GM12801 (cell line): ENCODE results near the gene CDC42EP3.

Experiments
- CTCF ChIP-seq: IDR thresholded peaks from one replicate; pipeline ENCODE4 v1.5.1; 2011; ENCODE audit warnings: control low read depth; ENCODE audit not compliant: insufficient read length; ENCODE audit errors: extremely low read depth

CDC42EP3 gene

GRCh38 chr2:37709111-37709510 lies 37.7 kb upstream of the CDC42EP3 start:
- TF ChIP-seq CTCF, result no peak

- no peak for TF ChIP-seq CTCF
Measured at GRCh38 chr2:37708146-37708545, 36.7 kb upstream of the CDC42EP3 start.

- TF ChIP-seq CTCF, result no peak
Measured at GRCh38 chr2:37707393-37707792, 36.0 kb upstream of the CDC42EP3 start.

GRCh38 chr2:37706334-37707183 lies 35.1 kb upstream of the CDC42EP3 start:
- TF ChIP-seq CTCF, result no peak

- no peak for TF ChIP-seq CTCF
Measured at GRCh38 chr2:37705191-37705590, 33.7 kb upstream of the CDC42EP3 start.

GRCh38 chr2:37698931-37699481 lies 27.6 kb upstream of the CDC42EP3 start:
- no peak for TF ChIP-seq CTCF

GRCh38 chr2:37695336-37695735 lies 23.9 kb upstream of the CDC42EP3 start:
- no peak for TF ChIP-seq CTCF
